NK-92 (cell line): ENCODE data around the gene CUL3.
"Not testable (repeated sequence)": the region's sequence is repeated elsewhere in the genome, so short reads cannot be mapped to it uniquely, and the experiment has no call there.

Experiments
- DNase-seq: peaks from one replicate; lab custom pipeline; 2025; ENCODE audit not compliant: unreplicated experiment; lab: John Stamatoyannopoulos, UW

Gene CUL3

GRCh38 chr2:224583033-224583432 lies 2.1 kb downstream of the CUL3 start:
- DNase-seq, result not testable (repeated sequence)

DNA sequence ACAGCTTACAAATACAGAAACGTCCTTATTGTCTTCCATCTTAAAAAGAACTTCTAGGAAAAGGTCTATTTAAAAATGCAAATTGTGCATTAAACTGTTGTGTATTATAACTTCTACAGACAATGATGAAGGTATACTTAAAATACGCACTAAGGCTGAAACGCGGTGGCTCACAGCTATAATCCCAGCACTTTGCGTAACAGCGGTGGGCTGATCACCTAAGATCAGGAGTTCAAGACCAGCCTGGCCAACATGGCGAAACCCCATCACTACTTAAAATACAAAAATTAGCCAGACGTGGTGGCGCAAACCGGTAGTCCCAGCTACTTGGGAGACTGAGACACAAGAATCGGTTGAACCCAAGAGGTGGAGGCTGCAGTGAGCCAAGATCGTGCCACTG lies 4.9 kb downstream of the CUL3 start:
- no peak for DNase-seq

DNA sequence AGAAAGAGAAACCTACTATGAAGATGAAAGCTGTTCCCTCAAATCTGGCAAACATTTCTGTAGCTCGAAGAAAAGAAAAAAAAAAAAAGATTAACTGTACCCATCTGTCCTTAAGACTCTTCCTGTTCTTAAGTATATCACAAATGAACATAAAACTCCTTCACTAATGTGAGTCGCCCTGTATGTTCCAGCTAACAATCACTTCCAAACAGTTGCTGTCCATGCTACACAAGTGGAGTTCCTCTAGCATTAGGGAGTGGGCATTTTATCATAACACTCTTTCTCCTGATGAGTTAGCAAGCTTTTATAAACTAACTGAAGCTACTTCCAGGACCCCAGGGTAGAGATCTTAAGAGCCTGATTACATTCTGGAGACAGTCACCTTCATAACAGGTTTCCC lies 5.8 kb downstream of the CUL3 start:
- DNase-seq, result no peak

DNA sequence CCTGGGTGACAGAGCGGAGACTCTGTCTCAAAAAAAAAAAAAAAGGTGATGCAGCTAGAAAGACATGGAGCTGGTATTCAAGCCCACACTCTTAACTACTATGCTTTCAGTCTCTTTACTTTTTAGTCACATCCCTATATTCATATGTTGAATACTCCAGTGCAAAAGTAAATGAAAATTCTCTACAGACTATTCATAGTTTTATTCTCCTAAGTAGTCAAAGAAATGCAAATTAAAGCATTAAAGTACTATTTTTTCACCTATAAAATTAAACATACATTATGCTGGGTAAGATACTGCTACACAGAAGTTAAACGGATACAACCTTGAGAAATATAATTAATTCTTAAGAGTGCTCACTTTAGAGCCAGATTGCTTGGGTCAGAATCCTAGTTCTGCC lies 7.6 kb downstream of the CUL3 start:
- DNase-seq, result no peak

DNA sequence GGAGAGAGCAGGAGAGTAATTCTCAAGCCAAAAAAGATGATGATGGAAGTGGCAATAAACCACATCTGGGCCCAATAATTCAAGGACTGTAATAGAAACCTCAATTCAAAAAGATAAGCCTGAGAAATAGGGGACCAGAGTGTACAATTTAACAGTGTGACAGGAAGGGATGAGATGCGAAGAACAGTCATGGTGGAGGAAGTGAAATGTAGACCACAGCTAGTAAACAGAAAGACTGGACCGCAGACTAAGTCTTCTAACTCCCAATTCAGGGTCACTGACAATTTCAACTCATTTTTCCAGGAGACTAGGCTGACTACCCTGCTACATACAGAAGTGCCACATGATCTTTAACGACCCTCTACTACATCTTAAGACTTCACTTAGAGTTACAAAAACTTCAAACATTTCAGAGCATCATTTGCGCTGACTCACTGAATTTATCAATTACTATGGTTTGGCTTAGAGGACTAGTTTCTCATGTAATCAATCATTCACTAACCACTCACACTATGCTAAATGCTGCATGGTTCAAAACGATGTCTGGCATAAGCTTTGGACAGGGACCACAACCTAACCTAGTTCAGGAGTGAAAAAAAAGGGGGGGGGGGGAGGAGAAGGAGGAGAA lies 9.0 kb downstream of the CUL3 start:
- no peak for DNase-seq

DNA sequence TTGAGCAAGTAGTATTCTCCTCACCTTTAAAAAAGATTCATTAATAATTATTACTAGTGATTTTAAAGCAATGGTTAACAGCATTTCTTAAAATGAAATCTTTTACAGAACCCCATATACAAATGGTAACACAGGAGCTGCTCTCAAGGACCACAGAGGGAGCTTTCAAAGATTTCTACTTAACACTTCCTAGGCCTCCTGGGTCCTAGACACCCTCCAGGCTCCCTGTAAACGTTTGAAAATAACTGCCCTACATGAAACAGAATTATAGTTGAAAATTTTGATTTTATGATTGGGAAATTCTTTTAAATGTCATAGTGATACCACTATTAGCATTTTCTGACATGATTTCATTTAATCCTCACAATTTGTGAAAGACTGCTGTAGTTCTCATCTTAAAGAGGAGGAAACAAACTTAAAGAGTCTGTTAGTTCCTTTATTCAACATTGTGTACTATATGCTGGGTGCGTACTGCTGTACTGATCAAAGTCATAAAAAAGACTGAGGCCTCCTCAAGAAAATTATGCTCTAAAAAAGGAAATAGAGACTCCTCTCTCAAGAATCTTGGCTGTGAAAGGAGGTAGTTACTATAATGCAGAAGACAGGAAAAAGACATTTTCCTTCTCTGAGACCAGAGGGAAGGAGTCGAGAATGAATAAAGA lies 10.6 kb downstream of the CUL3 start:
- DNase-seq, result no peak

GRCh38 chr2:224573724-224574123 lies 11.4 kb downstream of the CUL3 start:
- DNase-seq, result no peak

GRCh38 chr2:224572338-224572737 lies 12.8 kb downstream of the CUL3 start:
- no peak for DNase-seq

GRCh38 chr2:224570328-224570993 lies 14.7 kb downstream of the CUL3 start:
- no peak for DNase-seq

DNA sequence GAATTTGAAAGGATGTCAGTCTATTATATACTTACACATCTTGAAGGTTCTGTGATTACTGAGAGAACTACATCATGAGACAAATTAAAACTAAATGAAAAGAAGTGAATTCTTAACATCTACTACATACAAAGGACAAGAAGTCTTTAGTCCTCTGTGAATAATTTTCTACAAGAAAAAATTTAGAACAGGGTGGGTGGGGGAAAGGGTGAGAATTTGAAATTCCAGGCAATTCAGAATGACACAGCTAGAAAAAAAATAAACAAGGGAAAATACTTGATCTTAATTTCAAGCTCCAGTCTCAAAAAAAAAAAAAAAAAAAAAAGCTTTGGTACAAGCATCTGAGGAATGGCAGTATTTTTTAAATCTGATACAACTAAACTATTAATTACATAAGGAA lies 15.5 kb downstream of the CUL3 start:
- DNase-seq, result no peak

DNA sequence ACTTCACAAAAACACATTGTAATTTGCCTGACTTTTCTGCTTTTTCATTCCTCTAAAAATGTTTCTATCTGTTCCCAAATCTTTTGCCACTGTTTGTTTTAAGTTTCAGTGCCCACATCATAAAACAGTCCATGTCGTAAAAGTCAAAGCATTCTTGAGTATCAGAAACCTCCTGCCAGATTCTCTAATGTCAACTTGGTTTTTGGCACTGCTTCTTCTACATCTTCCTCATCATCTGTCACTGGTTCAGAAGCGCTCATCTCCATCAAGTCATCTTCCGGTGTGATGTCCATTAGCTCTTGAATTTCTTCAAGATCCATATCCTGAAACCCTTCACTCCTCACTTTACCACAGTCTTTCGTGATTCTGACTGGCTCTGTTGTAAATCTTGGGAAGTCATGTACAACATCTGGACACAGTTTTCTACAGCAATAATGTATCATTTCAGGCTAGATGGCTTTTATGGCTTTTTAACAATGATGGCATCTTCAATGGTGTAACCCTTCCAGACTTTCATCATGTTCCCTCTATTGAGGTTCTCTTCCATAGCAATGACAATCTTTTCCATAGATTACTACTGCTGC lies 19.6 kb downstream of the CUL3 start:
- no peak for DNase-seq

GRCh38 chr2:224563537-224563936 lies 21.6 kb downstream of the CUL3 start:
- DNase-seq, result no peak

DNA sequence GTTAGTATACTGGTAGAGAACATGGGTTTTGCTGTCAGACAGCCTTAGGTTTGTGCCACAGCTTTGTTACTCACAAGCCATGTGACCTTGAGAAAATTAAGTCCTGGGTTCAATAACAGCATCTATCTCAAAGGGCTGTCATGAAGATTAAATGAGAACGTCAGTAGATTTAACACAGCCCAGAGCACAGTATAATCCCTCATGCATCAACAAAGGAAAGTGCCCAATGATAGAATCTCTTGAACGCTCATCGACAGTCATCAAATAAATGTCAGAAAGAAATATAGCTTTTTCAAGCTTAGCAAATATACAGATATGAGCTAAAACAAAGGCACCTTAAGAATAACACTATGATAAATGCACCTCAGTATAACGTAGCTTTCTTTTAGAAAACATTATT lies 22.3 kb downstream of the CUL3 start:
- DNase-seq, result no peak

- DNase-seq, result no peak
Measured at GRCh38 chr2:224561234-224562005, 23.7 kb downstream of the CUL3 start.

GRCh38 chr2:224560549-224560948 lies 24.6 kb downstream of the CUL3 start:
- no peak for DNase-seq

- no peak for DNase-seq
Measured at GRCh38 chr2:224557610-224558009, 27.6 kb downstream of the CUL3 start.

DNA sequence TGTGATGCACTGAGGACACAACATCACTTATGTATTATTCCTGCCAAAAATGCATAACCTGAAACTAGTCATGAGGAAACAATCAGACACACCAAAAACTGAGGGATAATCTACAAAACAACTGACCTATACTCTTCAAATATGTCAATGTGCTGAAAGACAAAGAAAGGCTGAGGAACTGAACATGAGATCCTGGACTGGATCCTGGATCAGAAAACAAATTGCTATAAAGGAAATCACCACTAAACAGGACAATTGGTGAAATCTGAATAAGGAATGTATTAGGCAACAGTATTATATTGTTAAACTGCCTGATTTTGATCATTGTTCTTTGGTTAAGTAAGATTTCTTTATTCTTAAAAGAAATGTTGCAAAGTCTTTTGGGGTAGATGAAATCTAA lies 28.8 kb downstream of the CUL3 start:
- DNase-seq, result no peak

- no peak for DNase-seq
Measured at GRCh38 chr2:224555823-224556366, 29.3 kb downstream of the CUL3 start.

- DNase-seq, result no peak
Measured at GRCh38 chr2:224552771-224553170, 32.4 kb downstream of the CUL3 start.

- DNase-seq, result no peak
Measured at GRCh38 chr2:224551693-224552092, 33.5 kb downstream of the CUL3 start.

- DNase-seq, result no peak
Measured at GRCh38 chr2:224546926-224547325, 38.2 kb downstream of the CUL3 start.
